Stimulated activated CD8-positive, alpha-beta memory T cell treated with anti-CD3 and anti-CD28 coated beads, Interleukin-2, amount 100 ng/mL, for 1 hour (primary cell): ENCODE data around the gene COL26A1.
"Not testable (repeated sequence)": the region's sequence is repeated elsewhere in the genome, so short reads cannot be mapped to it uniquely, and the experiment has no call there.

Experiments used
- DNase-seq, 2 donors: peaks; one replicate each; pipeline ENCODE4 v3.0.0-alpha.2; 2020; ENCODE audit warnings: low read depth in 2 of 2

The COL26A1 gene

GRCh38 chr7:101362334-101363195 lies at the start of gene COL26A1:
COL26A1 (plus strand) TSS chr7:101362875; CDS start chr7:101363033, 158 bp downstream.
- DNase-seq = no peak

GRCh38 chr7:101315336-101315735 lies 47.3 kb upstream of the COL26A1 start:
- peak in 1 of 2 donors; percentile 12 for DNase-seq

GRCh38 chr7:101319401-101319800 lies 43.3 kb upstream of the COL26A1 start:
- DNase-seq = no peak

DNA sequence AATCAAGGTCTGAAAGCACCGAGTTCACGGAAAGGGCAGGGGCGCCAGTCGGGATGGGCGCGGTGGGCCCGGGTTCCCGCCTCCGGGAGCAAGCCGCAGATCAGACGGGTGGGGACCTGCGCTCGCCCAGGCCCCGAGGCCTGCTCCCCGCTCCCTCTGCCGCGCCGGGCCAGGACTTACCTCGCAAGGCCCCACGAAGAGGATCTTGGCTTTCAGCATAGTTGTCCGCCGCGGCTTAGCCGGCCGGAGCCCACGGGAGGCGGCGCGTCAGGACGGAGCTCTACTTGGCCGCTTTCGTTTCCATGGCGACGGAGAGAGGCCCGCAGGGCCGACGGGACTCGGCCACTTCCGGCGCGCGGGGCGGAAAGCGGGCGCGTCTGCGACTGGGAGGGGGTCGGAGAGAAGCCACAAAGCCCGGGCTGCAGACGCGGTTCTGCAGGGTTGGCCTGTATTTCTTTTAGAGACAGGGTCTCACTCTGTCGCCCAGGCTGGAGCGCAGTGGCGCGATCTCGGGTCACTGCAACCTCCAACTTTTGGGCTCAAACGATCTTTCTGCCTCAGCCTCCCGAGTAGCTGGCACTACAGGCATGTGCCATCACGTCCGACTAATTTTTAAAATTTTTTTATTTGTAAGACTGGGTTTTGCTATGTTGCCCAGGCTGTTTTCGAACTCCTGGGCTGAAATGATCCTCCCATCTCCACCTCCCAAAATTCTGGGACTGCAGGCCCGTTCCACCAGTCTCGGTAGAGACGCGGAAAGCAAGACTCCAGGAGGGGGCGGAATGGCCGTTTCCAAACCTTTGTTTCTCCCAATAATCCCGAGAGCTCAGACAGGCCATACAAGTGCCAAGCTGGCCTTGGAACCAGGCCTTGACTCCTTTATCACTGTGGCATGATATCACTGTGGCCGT lies 40.9 kb upstream of the COL26A1 start, which contains the start of gene IFT22:
IFT22 (minus strand) TSS at position 322 of the 911 bp plus-strand sequence; CDS start at position 219, 103 bp downstream.
- peak; percentile 72 to 73 for DNase-seq

DNA sequence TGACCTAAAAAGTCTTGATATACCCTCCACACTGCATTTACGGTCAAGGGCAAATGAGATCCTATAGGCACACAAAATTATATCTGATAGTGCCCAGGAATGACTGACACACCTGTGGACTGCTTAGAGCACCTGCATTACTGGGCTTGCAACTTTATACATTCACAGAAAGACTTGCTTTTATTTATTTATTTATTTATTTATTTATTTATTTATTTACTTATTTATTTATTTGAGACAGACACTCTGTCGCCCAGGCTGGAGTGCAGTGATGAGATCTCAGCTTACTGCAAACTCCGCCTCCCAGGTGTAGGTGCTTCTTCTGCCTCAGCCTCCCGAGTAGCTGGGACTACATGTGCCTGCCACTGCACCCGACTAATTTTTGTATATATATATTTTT lies 34.5 kb upstream of the COL26A1 start:
- DNase-seq = no peak

- no peak for DNase-seq
Measured at GRCh38 chr7:101330011-101330484, 32.6 kb upstream of the COL26A1 start.

DNA sequence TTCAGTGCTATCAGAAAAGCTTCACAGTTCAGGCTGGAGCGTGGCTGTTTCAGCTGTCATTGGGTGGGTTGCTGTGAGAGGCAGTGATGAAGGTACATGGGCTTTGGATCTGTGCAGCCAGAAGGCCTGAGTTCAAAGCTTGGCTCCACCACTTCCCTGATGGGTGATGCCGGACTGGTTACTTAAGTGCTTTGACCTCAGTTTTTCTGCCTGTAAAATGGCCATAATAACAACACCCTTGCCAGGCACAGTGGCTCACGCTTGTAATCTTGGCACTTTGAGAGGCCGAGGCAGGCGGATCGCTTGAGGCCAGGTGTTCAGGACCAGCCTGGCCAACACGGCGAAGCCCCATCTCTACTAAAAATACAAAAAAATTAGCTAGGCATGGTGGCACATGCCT lies 30.6 kb upstream of the COL26A1 start:
- no peak for DNase-seq

- no peak for DNase-seq
Measured at GRCh38 chr7:101333912-101334311, 28.8 kb upstream of the COL26A1 start.

DNA sequence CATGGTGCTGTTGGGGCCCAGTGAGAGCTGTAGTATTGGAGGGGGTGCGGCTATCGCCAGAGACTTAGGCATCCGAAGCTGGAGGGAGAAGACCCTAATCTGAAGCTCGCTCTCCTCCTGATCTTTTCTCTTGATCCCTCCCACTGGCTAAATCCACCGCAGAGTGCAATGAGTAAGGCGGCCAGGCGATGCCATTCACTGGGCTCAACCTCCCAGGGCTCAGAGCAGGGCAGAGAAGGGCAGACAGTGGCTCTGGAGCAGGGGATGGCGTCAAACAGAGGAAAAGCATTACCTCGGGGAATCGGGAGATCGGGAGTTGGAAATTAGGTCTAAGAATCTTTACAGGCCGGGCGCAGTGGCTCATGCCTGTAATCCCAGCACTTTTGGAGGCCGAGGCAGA lies 22.3 kb upstream of the COL26A1 start:
- no peak for DNase-seq

DNA sequence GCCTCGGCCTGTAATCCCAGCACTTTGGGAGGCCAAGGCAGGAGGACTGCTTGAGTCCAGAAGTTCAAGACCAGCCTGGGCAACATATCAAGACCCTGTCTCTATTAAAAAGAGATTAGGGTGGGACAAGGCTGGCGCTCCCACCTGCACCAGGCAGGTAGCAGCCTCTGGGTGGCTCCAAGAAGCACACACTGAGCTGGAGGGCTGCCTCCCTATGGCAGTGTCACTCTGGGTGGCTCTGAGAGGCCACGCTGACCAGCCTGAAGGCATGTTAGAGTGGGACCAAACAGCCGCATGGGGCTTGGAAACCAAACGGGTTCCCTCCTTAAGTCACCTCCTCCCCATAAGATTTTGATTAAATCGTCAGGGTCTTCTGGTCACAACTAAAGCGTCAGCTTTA lies 19.8 kb upstream of the COL26A1 start:
- DNase-seq = no peak

DNA sequence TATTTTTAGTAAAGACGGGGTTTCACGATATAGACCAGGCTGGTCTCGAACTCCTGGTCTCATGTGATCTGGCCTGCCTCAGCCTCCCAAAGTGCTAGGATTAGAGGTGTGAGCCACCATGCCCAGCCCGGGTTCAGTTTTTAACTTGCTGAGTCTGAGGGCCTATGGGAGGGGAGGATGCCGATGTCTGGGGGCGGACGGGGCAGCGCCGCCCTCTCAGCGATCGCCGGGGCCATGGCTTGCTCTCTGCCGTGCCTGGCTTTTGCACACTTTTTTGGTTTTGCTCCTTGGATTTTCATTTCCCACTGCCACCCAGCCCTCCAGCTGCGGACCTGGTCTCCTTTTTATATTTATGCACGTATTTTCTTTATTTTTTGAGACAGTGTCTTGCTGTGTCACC lies 15.2 kb upstream of the COL26A1 start:
- DNase-seq = no peak

- not testable (repeated sequence) for DNase-seq
Measured at GRCh38 chr7:101348456-101349067, 14.1 kb upstream of the COL26A1 start.

DNA sequence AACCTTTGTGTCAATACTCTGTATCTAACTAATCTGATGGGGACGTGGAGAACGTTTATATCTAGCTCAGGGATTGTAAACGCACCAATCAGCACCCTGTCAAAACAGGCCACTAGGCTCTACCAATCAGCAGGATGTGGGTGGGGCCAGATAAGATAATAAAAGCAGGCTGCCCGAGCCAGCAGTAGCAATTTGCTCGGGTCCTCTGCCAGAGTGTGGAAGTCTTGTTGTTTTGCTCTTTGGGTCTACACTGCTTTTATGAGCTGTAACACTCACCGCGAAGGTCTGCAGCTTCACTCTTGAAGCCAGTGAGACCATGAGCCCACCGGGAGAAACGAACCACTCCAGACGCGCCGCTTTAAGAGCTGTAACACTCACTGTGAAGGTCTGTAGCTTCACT lies 13.4 kb upstream of the COL26A1 start:
- DNase-seq = not testable (repeated sequence)

- DNase-seq = no peak
Measured at GRCh38 chr7:101352920-101353308, 9.8 kb upstream of the COL26A1 start.

- no peak for DNase-seq
Measured at GRCh38 chr7:101357433-101357832, 5.2 kb upstream of the COL26A1 start.

DNA sequence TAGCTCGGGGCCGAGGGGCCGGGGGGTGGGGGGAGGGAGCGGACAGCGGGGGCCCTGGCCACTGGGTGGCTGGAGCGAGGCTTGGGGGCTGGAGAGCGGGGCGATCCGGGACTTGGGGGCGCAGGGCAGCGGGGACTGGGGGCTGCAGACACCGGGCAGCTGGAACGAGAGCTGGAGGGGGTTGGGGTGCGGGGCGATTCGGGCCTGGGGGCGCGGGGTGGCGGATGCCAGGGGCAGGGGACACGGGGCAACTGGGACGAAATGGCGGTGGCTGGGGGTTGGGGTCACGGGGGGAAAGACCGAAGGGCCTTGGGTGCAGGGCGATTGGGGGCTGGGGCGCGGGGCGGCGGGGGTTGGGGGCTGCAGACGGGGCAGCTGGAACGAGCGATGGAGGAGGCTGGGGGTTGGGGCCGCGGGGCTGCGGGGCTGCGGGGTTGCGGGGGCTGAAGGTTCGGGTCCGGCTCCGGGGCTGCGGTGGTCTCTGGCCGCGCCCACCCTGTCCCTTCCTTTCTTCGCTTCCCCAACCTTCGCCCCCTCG lies 590 bp downstream of the COL26A1 start:
- DNase-seq = no peak

- DNase-seq = peak; percentile 33 to 34
Measured at GRCh38 chr7:101363734-101364374, 1.2 kb downstream of the COL26A1 start.

- DNase-seq = no peak
Measured at GRCh38 chr7:101365956-101366355, 3.3 kb downstream of the COL26A1 start.

DNA sequence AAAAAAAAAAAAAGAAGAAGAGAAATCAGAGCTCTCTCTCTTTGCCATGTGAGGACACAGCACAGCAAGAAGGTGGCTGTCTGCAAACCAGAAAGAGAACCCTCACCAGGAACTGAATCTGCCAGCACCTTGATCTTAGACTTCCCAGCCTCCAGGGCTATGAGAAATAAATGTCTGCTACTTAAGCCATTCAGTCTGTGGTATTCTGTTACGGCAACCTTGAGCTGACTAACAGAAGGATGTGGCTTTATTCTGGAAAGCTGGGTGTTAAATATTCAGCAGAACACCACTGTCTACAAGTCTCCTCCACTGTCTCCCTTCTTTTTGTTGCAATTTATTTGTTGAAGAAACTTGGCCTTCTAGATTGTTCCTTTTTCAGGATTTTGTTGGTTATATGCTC lies 5.0 kb downstream of the COL26A1 start:
- DNase-seq = no peak

GRCh38 chr7:101368422-101369165 lies 5.9 kb downstream of the COL26A1 start:
- no peak for DNase-seq
